ENCODE measurements around the gene PAGE4.

GRCh38 chrX:49862093-49862492 lies 33.0 kb downstream of the PAGE4 start:
- TF ChIP-seq, protein P1, sequence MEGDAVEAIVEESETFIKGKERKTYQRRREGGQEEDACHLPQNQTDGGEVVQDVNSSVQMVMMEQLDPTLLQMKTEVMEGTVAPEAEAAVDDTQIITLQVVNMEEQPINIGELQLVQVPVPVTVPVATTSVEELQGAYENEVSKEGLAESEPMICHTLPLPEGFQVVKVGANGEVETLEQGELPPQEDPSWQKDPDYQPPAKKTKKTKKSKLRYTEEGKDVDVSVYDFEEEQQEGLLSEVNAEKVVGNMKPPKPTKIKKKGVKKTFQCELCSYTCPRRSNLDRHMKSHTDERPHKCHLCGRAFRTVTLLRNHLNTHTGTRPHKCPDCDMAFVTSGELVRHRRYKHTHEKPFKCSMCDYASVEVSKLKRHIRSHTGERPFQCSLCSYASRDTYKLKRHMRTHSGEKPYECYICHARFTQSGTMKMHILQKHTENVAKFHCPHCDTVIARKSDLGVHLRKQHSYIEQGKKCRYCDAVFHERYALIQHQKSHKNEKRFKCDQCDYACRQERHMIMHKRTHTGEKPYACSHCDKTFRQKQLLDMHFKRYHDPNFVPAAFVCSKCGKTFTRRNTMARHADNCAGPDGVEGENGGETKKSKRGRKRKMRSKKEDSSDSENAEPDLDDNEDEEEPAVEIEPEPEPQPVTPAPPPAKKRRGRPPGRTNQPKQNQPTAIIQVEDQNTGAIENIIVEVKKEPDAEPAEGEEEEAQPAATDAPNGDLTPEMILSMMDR (conservative IDR thresholded peaks at IDR 0.05 in 1 of 2, IDR thresholded peaks at IDR 0.05 in 1 of 2; ENCODE audit: low read depth in 1 of 2, low read length in 2 of 2) = no peak
- TF ChIP-seq EZH2 (IDR thresholded peaks at IDR 0.05; ENCODE audit: low read length, missing control alignments) = no peak
